T-helper 1 cell treated with Interleukin-12 subunit alpha and Interleukin-12 subunit beta and Interleukin-4 antibody, amounts not matched to agents 30 μg/mL and 1 μg/mL, for 36 hours (primary cell): ENCODE measurements around the gene RBM46.
"Not testable (repeated sequence)": the region's sequence is repeated elsewhere in the genome, so short reads cannot be mapped to it uniquely, and the experiment has no call there.

ENCODE experiments used
- H3K27ac Mint-ChIP-seq: one replicate; pipeline ENCODE4 v1.8.0; 2021; ENCODE audit warnings: mild to moderate bottlenecking, mixed read lengths
- H3K27me3 Mint-ChIP-seq: one replicate; pipeline ENCODE4 v1.8.0; 2021; ENCODE audit warnings: low read depth, mixed read lengths
- H3K36me3 Mint-ChIP-seq: one replicate; pipeline ENCODE4 v1.8.0; 2021; ENCODE audit warnings: low read depth, mixed read lengths
- H3K4me1 Mint-ChIP-seq: one replicate; pipeline ENCODE4 v1.8.0; 2021; ENCODE audit warnings: low read depth, mixed read lengths
- H3K4me3 Mint-ChIP-seq: one replicate; pipeline ENCODE4 v1.8.0; 2021; ENCODE audit warnings: mild to moderate bottlenecking, moderate library complexity, mixed read lengths
- H3K9me3 Mint-ChIP-seq: one replicate; pipeline ENCODE4 v1.8.0; 2021; ENCODE audit warnings: mixed read lengths

The RBM46 gene

DNA sequence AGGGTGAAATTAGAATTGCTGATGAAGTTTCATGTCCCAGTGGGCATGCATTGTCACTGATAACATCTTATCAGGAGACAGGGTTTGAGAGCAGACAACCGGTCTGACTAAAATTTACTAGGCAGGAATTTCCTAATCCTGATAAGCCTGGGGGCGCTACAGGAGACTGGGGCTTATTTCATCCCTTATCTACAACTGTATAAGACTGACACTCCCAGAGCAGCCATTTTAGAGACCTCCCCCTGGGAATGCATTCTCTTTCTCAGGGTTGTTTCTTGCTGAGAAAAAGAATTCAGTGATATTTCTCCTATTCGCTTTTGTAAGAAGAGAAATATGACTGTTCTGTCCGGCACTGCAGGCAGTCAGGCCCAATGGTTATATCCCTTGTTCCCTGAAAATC lies 93.0 kb downstream of the RBM46 start:
- H3K27ac Mint-ChIP-seq, H3K9me3 Mint-ChIP-seq, H3K4me3 Mint-ChIP-seq, H3K4me1 Mint-ChIP-seq, H3K27me3 Mint-ChIP-seq, H3K36me3 Mint-ChIP-seq: not testable (repeated sequence)

DNA sequence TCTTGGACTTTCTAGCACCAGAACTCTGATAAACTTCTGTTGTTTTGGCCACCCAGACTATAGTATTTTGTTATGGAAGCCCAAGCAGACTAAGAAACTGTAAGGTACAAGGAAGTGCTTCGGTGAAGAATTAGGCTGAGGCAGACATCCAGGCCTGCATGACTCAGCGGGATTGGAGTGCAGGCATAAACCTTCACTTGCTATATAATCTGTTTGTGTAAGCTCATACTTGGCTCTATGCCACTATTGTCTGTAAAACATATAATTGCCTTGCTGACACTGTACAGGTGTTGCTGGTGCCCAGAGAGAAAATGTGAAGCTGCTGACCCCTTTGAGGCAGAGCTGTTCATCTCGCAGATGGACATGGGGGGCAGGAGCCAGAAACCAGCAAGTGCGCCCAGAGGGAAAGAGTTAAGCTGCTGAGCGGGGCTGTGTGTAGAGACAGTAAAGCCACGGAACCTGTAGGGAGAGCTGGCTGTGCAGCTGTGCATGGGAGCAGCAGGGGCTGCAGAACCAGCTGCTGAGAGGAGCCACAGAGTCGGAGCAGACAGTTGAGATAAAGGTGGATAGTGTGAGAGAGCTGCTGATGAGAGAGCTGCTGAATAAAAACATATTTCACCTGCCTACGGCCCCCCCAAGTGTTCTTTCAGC lies 96.2 kb downstream of the RBM46 start:
- Mint-ChIP-seq H3K4me1 (no peaks in the 10 kb centered on the region), H3K36me3 (no peaks in the 10 kb centered on the region), H3K4me3 (no peak overlapping the region), H3K27me3 (no peaks in the 10 kb centered on the region), H3K27ac (no peak overlapping the region), H3K9me3 (peaks cover 9% of the 10 kb centered on the region)
